HL-60 (cell line): Measurements from ENCODE around the gene SPINDOC.

Experiments
- DNase-seq, 2 experiments: peaks; one replicate each; pipeline ENCODE4 v3.0.0-alpha.2; 2010 to 2020; ENCODE audit warnings: low read depth in 1 of 2, low spot score in 1 of 2
- H3K27ac ChIP-seq: fragments of 250-450 bp; sonication (Bioruptor Pico); replicated peaks from 2 replicates; pipeline ENCODE4 v1.5.1; 2020; ENCODE audit warnings: mild to moderate bottlenecking, moderate library complexity
- H3K27me3 ChIP-seq: fragments of 250-450 bp; sonication (Bioruptor Pico); 2 replicates; pipeline ENCODE4 v1.5.1; 2021; ENCODE audit warnings: mild to moderate bottlenecking, moderate library complexity; ENCODE audit not compliant: insufficient read depth, poor library complexity, severe bottlenecking
- H3K4me3 ChIP-seq: replicated peaks from 2 replicates; pipeline ENCODE4 v1.5.1; 2011; ENCODE audit warnings: mild to moderate bottlenecking, control low read depth, low read length; ENCODE audit not compliant: insufficient read depth
- CTCF ChIP-seq: IDR thresholded peaks from one replicate; pipeline ENCODE4 v1.5.1; 2011; ENCODE audit warnings: low read length, control low read depth, inconsistent platforms; ENCODE audit not compliant: insufficient read depth
- GABPA ChIP-seq: IDR thresholded peaks from 2 replicates; pipeline ENCODE4 v1.6.1; 2012; ENCODE audit warnings: low read depth
- POLR2AphosphoS5 ChIP-seq: IDR thresholded peaks from 2 replicates; pipeline ENCODE4 v1.6.1; 2012; ENCODE audit warnings: low read depth
- REST ChIP-seq: IDR thresholded peaks from 2 replicates; pipeline ENCODE4 v1.6.1; 2012; ENCODE audit warnings: low read depth; ENCODE audit not compliant: insufficient replicate concordance
- SPI1 ChIP-seq: IDR thresholded peaks from 2 replicates; pipeline ENCODE4 v1.6.1; 2012; ENCODE audit warnings: low read depth, mild to moderate bottlenecking, borderline replicate concordance

The SPINDOC gene

GRCh38 chr11:63793161-63793560 lies 20.1 kb upstream of the SPINDOC start:
- no peak for DNase-seq
- TF ChIP-seq POLR2AphosphoS5: no peak
- TF ChIP-seq REST: no peak
- no peak for TF ChIP-seq GABPA
- TF ChIP-seq CTCF: no peak
- TF ChIP-seq SPI1: peak; percentile 14; the same call in 1 of the 2 replicates
- no peak overlapping the region for H3K27ac ChIP-seq
- no peak overlapping the region for H3K4me3 ChIP-seq
- H3K27me3 ChIP-seq: no peaks in the 10 kb centered on the region

GRCh38 chr11:63795066-63795465 lies 18.2 kb upstream of the SPINDOC start:
- no peak overlapping the region for H3K27ac ChIP-seq
- H3K4me3 ChIP-seq: no peak overlapping the region
- no peaks in the 10 kb centered on the region for H3K27me3 ChIP-seq
- no peak for DNase-seq
- no peak for TF ChIP-seq CTCF
- no peak for TF ChIP-seq GABPA
- no peak for TF ChIP-seq REST
- TF ChIP-seq SPI1: no peak
- TF ChIP-seq POLR2AphosphoS5: no peak

- TF ChIP-seq POLR2AphosphoS5 (no peak), REST (no peak), CTCF (no peak), SPI1 (no peak), GABPA (no peak)
- DNase-seq: no peak
- no peak overlapping the region for H3K27ac ChIP-seq
- no peaks in the 10 kb centered on the region for H3K27me3 ChIP-seq
- no peak overlapping the region for H3K4me3 ChIP-seq
Observed at GRCh38 chr11:63800921-63801320, 12.3 kb upstream of the SPINDOC start.
